GM13977 (cell line): ENCODE measurements around the gene MACROH2A1.

ENCODE experiments used
- DNase-seq: peaks from one replicate; pipeline ENCODE4 v3.0.0; 2012; ENCODE audit warnings: low spot score
- in situ Hi-C: fragments of 300-500 bp; cut with MboI; formaldehyde crosslinking; loops from one replicate; pipeline ENCODE4 v1.12.0; 2022; ENCODE audit warnings: low sequenced_read_pairs, low pct_unique_long_range_greater_than_20kb, mixed read lengths, inconsistent platforms; ENCODE audit not compliant: unreplicated experiment
- TF ChIP-seq, protein P1 (sequence below): IDR thresholded peaks from 2 replicates; pipeline ENCODE4 v1.5.1; 2012; ENCODE audit warnings: mild to moderate bottlenecking, control low read depth; ENCODE audit not compliant: insufficient read depth; ENCODE audit errors: extremely low read depth, missing control alignments

The MACROH2A1 gene

DNA sequence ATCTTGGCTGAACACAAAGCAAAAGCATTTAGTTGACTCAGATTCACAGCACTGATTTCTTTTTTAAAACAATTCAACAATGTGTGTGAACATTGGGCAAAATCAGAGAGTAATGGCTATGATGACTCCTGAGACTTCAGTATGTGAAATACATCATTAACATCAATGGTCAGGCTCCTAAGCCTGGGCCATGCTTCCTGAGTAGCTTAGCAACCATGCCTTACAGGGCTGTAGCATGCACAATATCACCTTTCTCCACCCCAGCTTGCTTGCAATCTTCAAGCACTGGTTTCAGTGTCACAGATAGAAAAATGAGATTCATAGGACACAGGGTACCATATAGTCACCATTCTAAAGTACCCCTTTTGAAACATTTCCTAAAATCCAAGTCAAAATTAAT is 41.3 kb downstream of the MACROH2A1 start:
- in situ Hi-C loops: no loop called here
- no peak for DNase-seq
- TF ChIP-seq, protein P1, sequence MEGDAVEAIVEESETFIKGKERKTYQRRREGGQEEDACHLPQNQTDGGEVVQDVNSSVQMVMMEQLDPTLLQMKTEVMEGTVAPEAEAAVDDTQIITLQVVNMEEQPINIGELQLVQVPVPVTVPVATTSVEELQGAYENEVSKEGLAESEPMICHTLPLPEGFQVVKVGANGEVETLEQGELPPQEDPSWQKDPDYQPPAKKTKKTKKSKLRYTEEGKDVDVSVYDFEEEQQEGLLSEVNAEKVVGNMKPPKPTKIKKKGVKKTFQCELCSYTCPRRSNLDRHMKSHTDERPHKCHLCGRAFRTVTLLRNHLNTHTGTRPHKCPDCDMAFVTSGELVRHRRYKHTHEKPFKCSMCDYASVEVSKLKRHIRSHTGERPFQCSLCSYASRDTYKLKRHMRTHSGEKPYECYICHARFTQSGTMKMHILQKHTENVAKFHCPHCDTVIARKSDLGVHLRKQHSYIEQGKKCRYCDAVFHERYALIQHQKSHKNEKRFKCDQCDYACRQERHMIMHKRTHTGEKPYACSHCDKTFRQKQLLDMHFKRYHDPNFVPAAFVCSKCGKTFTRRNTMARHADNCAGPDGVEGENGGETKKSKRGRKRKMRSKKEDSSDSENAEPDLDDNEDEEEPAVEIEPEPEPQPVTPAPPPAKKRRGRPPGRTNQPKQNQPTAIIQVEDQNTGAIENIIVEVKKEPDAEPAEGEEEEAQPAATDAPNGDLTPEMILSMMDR: no peak

DNA sequence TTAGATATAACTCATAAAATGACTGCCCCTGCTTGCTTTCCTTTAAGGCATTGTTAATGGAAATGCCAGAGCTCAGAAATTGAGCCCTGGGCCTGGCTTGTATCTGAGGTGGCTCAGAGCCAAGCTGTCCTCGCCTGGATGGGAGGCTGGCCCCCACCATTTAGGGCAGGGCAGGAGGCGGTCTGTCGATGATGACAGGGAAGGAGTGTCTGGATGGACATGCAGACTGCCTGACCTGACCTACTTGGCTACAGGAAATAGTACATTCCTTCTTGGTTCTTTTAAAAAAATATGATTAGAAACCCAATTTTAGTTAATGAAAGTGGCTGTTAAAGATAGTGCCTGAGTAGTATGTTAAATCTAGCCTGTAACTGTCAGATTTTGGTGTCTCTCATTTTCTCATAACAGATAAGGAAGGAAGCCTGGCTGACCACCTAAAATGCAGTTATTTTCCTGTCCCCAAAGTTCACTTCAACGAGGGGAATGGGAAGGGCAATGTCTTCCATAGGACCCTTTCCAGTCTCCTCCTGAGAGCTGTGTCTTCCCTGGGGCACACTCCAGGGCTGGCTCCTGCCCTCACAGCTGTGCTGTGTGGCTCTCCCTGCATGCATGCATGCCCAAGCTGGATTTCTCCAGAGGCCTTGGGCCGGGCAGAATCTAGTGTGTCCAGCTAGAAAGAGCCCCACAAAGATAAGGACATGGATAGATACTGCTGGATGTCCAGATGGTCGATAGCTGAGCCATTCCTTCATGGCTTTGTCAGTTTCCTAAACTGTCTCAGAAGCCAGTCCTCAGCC is 42.3 kb downstream of the MACROH2A1 start:
- in situ Hi-C loops: no loop called here
- TF ChIP-seq, protein P1: no peak
- no peak for DNase-seq

DNA sequence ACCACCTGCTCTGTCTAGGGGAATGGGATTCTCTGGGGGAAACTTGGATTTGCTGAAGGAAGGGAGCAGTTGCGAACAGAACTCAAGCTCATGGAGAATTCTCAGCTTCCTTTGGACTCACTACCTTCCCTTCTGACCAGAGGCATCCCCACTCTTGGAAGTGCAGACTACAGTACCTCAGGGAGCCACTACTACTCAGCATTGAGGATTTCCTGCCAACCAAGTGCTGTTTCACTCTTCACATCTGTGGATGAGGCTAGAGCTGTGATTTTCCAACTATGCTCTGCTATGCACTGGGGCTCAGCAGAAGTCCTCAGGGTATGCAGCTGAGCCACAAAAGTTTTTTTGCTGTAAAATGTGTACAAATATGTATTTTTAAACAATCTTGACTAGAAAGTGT is 43.9 kb downstream of the MACROH2A1 start:
- no peak for DNase-seq
- TF ChIP-seq, protein P1: no peak
- in situ Hi-C loops: no loop called here

DNA sequence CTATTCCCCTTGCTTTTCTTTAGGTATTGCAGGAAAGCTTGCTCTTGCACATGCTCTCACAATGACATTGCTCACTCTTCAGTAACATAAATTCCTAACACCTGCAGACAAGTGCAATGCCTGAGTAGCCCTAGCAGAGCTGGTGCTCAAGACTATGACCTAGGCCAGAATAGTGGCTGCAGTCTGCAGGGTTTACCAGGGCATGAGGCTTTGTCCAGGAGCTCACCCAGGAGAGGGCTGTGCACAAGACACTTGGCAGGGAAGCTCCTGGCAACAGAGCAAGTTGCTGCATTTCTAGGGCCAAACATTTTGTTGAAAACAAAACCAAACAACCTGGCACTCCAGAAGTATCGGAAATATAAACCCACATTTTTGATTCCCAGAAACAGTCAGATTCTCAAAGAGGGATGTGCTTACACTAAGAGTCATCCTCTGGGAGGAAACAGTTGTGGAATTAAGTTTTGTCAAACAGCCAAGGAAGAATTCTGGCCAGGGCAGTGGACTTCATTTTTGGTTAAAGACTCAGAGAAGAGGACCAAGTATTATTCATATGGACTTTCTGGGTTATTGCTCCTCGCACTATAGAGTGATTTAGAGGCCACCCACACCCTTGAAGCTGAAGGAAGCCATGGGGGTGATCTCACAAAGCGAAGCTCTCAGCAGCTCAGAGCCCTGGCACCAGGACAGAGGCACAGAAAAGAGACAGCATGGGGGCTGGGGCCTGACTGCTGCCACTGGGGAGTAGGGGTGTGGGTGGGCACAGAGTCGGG is 44.9 kb downstream of the MACROH2A1 start:
- in situ Hi-C loops: no loop called here
- TF ChIP-seq, protein P1: no peak
- DNase-seq: no peak

DNA sequence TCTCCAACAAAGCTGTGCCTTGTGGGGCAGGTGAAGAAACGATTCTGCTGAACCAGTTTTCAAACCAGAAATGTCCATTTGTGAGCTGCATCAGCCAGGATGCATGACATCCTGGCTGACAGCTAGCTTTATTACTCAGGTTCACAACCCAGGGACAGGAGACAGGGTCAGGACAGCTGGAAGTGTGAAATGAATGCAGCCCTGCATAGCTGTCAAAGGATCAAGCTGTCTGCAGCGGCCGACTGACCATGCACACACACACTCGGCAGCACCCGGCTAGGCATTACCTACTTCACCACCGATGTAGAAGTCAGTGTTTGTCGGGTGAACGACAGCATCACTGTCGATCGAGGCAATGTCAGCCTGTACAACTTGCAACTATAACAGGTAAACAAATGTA is 48.5 kb downstream of the MACROH2A1 start:
- in situ Hi-C loops: no loop called here
- DNase-seq: no peak
- TF ChIP-seq, protein P1: no peak

DNA sequence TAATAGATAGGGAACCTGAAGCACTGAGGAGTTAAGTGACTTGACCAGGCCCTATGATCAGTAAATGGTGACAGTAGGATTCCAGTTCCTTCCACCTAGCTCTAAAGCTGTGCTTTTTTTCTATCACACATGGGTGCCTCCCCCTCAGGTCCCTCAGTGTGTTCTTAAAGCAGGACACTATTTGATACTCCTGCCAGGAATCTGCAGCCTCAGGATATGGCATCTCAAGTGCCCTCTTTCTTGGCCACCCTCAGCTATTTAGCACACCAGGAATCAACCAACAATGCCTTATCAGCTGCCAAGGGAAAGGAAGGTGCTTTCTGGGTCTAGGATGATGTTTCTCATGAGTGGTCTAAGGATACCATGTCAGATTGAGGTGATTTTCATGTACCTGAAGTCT is 49.1 kb downstream of the MACROH2A1 start:
- TF ChIP-seq, protein P1: no peak
- no peak for DNase-seq
- in situ Hi-C loops: no loop called here
